ENCODE measurements around the gene PALLD. TPM values are rescaled to one million over a fixed set of nuclear protein-coding genes. Genes with fewer than 3 reads are reported as not detected.

PALLD gene
- total RNA-seq, 2 donors from 2014 or later = 705 to 752 TPM

DNA sequence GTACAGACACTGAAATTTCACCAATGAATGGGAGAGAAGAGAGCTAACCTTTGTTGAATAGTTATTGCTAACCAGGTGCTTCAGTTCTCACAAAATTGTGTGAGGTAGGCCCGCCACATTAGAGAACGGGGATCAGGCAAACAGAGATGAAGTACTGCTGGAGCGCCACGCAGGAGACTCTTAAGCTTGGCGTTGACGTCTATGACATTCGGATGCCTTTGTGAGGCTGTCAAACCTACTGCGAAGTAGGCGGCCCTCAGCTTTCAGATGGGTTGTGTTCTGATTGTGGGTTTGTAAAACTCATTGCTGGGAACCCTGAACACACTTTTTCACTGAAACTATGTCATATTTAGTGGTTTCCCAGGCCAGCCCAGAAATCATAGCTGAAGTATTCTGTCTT, 339.6 kb downstream of the PALLD start:
- ATAC-seq (ENCODE audit: insufficient number of reproducible peaks, low FRiP score, low read depth) (no peak), DNase-seq (ENCODE audit: low spot score) (no peak)
- Histone ChIP-seq H3K27me3 (replicated peaks; ENCODE audit: insufficient read depth) (no peaks in the 10 kb centered on the region), H3K4me3 (peak overlapping the region; percentile 98), H3K27ac (peak overlapping the region; percentile 94 to 99), H3K9me3 (no peaks in the 10 kb centered on the region), H3K4me1 (ENCODE audit: control insufficient read depth in 1 of 2, low read depth in 2 of 2) (peaks cover 48 to 71% of the 10 kb centered on the region in 2 donors), H3K36me3 (no peaks in the 10 kb centered on the region)
- TF ChIP-seq, protein P1, sequence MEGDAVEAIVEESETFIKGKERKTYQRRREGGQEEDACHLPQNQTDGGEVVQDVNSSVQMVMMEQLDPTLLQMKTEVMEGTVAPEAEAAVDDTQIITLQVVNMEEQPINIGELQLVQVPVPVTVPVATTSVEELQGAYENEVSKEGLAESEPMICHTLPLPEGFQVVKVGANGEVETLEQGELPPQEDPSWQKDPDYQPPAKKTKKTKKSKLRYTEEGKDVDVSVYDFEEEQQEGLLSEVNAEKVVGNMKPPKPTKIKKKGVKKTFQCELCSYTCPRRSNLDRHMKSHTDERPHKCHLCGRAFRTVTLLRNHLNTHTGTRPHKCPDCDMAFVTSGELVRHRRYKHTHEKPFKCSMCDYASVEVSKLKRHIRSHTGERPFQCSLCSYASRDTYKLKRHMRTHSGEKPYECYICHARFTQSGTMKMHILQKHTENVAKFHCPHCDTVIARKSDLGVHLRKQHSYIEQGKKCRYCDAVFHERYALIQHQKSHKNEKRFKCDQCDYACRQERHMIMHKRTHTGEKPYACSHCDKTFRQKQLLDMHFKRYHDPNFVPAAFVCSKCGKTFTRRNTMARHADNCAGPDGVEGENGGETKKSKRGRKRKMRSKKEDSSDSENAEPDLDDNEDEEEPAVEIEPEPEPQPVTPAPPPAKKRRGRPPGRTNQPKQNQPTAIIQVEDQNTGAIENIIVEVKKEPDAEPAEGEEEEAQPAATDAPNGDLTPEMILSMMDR (IDR thresholded peaks at IDR 0.05) = no peak

DNA sequence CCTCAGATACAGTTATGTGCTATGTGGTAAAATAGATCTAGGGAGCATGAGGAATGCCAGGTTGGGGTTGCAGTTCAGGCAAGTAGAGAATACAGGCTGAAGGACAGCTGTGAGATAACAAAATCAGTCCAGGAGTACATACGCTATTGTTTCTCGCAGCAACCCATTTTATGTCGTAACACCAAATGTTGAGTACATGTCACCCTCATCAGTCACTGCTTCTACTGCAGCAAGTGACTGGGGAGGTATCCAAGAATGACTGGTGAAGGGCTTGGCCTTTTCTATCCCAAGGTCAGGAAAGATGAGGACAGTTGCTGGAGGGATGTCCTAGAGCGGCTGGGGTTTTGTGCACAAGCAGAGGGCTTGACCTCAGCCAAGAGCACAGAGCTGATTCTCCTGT, 341.1 kb downstream of the PALLD start:
- Histone ChIP-seq H3K27ac (peak overlapping the region; percentile 94 to 99), H3K4me1 (ENCODE audit: control insufficient read depth in 1 of 2, low read depth in 2 of 2) (peaks cover 61 to 83% of the 10 kb centered on the region in 2 donors), H3K36me3 (no peaks in the 10 kb centered on the region), H3K4me3 (peak overlapping the region; percentile 98), H3K9me3 (no peaks in the 10 kb centered on the region), H3K27me3 (replicated peaks; ENCODE audit: insufficient read depth) (no peaks in the 10 kb centered on the region)
- ATAC-seq (ENCODE audit: insufficient number of reproducible peaks, low FRiP score, low read depth) (no peak), DNase-seq (ENCODE audit: low spot score) (no peak)
- TF ChIP-seq, protein P1 (IDR thresholded peaks at IDR 0.05) = no peak

DNA sequence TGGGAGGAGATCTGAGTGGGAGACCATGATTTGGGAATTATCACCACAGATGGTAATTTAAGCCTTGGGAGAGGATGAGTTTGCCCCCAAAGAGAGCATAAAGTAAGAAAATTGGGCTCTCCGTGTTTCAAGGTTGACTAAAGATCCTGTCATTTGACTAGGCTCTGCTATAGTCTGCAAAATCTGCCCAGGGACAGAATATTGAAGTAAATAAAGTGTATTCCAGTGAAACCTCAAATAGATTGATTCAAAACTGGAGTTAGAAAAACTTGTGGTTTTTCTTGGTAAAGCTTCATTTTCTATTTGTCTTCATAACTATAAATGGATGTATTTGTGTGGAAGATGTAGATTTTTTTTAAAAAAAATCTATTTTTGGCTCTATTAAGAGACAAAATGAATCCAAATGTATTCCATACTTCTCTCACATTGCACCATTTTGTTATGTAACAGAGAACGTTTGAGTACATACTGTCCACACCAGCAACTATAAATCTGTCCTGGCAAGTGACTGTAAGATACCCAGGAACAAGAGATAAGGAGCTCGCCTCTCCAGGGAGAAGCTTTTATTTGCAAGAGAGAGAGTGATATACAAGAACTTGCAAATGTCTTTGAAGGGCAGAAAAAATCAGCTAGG, 343.0 kb downstream of the PALLD start:
- Histone ChIP-seq H3K27me3 (replicated peaks; ENCODE audit: insufficient read depth) (no peaks in the 10 kb centered on the region), H3K4me3 (peak overlapping the region; percentile 36), H3K9me3 (no peaks in the 10 kb centered on the region), H3K4me1 (ENCODE audit: control insufficient read depth in 1 of 2, low read depth in 2 of 2) (peaks cover 77 to 100% of the 10 kb centered on the region in 2 donors), H3K36me3 (no peaks in the 10 kb centered on the region), H3K27ac (peak overlapping the region; percentile 94 to 99)
- ATAC-seq (ENCODE audit: insufficient number of reproducible peaks, low FRiP score, low read depth) (no peak), DNase-seq (ENCODE audit: low spot score) (no peak)
- TF ChIP-seq, protein P1 (IDR thresholded peaks at IDR 0.05) = no peak

DNA sequence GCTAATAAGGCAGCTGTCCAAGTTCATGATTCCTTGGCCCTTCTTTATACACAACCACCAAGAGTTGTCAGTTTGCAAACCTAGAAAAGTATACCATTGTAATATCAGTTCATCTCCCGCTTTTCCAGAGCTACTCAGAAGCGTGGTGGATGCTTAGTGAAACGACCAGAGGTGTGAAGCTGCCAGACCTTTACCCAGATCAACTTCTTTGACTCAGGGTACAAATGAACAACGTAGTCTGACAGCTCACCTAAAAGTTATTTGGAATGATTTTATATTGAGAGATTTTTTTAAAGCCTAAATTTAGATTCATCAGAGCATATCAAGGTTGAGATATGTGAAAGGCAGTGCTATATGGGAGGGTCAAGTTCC, 343.5 kb downstream of the PALLD start:
- ATAC-seq (ENCODE audit: insufficient number of reproducible peaks, low FRiP score, low read depth) (peak; percentile 21), DNase-seq (ENCODE audit: low spot score) (no peak)
- TF ChIP-seq, protein P1 (IDR thresholded peaks at IDR 0.05) = no peak
- Histone ChIP-seq H3K4me1 (ENCODE audit: control insufficient read depth in 1 of 2, low read depth in 2 of 2) (peaks cover 75 to 100% of the 10 kb centered on the region in 2 donors), H3K27ac (peak overlapping the region; percentile 94 to 99), H3K36me3 (no peaks in the 10 kb centered on the region), H3K27me3 (replicated peaks; ENCODE audit: insufficient read depth) (no peaks in the 10 kb centered on the region), H3K4me3 (peak overlapping the region; percentile 11), H3K9me3 (no peaks in the 10 kb centered on the region)

DNA sequence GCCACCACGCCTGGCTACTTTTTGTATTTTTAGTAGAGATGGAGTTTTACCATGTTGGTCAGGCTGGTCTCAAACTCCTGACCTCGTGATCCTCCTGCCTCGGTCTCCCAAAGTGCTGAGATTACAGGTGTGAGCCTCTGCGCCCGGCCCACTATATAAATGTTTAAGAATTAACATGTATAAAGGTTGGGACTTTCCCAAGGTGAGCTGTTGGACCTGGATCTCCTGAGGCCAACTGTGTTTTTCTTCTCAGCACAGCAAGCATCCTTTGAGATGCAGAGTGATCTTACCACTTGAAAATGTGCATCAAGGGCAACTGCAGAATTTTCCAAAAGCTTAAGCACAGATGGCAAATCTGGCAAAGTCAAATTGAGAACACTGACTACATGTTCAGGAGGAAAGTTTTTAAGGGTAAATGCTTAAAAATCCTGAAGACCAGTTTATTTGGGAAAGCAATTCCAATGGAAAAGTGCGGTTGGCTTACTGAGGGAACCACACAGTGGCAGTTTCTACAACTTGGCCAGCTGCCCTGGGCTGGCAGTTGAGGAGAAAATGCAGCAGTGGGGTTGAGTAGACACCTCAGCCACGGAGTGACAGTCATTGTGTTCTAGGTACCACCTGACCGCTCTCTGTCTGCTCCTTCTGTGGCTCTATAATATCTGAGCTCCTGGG, 344.3 kb downstream of the PALLD start:
- no peak for ATAC-seq (ENCODE audit: insufficient number of reproducible peaks, low FRiP score, low read depth)
- no peaks in the 10 kb centered on the region for H3K27me3 ChIP-seq (replicated peaks; ENCODE audit: insufficient read depth)
- no peaks in the 10 kb centered on the region for H3K9me3 ChIP-seq
- TF ChIP-seq, protein P1 (IDR thresholded peaks at IDR 0.05) = no peak
- H3K4me1 ChIP-seq (ENCODE audit: control insufficient read depth in 1 of 2, low read depth in 2 of 2) = peaks cover 70 to 100% of the 10 kb centered on the region in 2 donors
- H3K36me3 ChIP-seq = no peaks in the 10 kb centered on the region
- H3K4me3 ChIP-seq = peak overlapping the region; percentile 11
- no peak for DNase-seq (ENCODE audit: low spot score)
- peak overlapping the region; percentile 94 to 99 for H3K27ac ChIP-seq
